Panc1 (cell line): ENCODE data around the gene OSBP2. TPM values are rescaled to one million over a fixed set of nuclear protein-coding genes. Genes with fewer than 3 reads are reported as not detected.

Source experiments
- ATAC-seq: fragments of 200-7000 bp; cut with Tn5 transposase; 2 replicates; pipeline ENCODE4 v1.9.1; 2020; ENCODE audit warnings: mild to moderate bottlenecking, moderate library complexity
- BruUV-seq: library from RNA; stranded (reverse); fragments of 400-500 nt; replicated peaks from 2 replicates; lab custom pipeline; 2021; lab: Mats Ljungman, UMichigan
- CTCF ChIA-PET: fragments of 300-600 bp; sonication (Branson Sonifier 250); formaldehyde crosslinking; loops from one replicate; lab custom pipeline; 2022; ENCODE audit warnings: antibody characterized with exemption; lab: Charles Lee
- POLR2A ChIA-PET: fragments of 300-600 bp; sonication (Branson Sonifier 250); formaldehyde crosslinking; loops from one replicate; lab custom pipeline; 2022; ENCODE audit warnings: antibody characterized with exemption; lab: Charles Lee
- DNase-seq: peaks from one replicate; pipeline ENCODE4 v3.0.0-alpha.2; 2010; ENCODE audit warnings: low read depth, low spot score
- H3K27ac ChIP-seq: 2 replicates; pipeline ENCODE4 v1.5.1; 2011; ENCODE audit warnings: mild to moderate bottlenecking, low read length, inconsistent platforms
- H3K27me3 ChIP-seq: fragments of 200-500 bp; sonication (Bioruptor generic); 2 replicates; pipeline ENCODE4 v1.6.0; 2014; ENCODE audit warnings: low read length, inconsistent platforms; ENCODE audit not compliant: control insufficient read depth, insufficient read depth
- H3K36me3 ChIP-seq: fragments of 200-500 bp; sonication (Bioruptor generic); 2 replicates; pipeline ENCODE4 v1.5.1; 2014; ENCODE audit warnings: inconsistent platforms, mild to moderate bottlenecking, low read length, moderate library complexity; ENCODE audit not compliant: control insufficient read depth, insufficient read depth
- H3K4me1 ChIP-seq: 2 replicates; pipeline ENCODE4 v1.5.1; 2011; ENCODE audit warnings: inconsistent platforms, mild to moderate bottlenecking, low read length, moderate library complexity; ENCODE audit not compliant: control insufficient read depth, insufficient read depth
- H3K4me3 ChIP-seq, 2 experiments: 2 replicates each; pipeline ENCODE4 v1.5.1; 2011 to 2012; ENCODE audit warnings: low read depth in 2 of 2, low read length in 2 of 2, mild to moderate bottlenecking in 2 of 2, inconsistent platforms in 1 of 2, moderate library complexity in 1 of 2
- H3K9me3 ChIP-seq: fragments of 200-500 bp; sonication (Bioruptor generic); 2 replicates; pipeline ENCODE4 v1.5.1; 2014; ENCODE audit warnings: low read depth, mild to moderate bottlenecking, inconsistent platforms, low read length, moderate library complexity; ENCODE audit not compliant: control insufficient read depth, insufficient read depth
- CTCF ChIP-seq: fragments of 450-650 bp; IDR thresholded peaks from 2 replicates; pipeline ENCODE4 v1.5.1; 2017; ENCODE audit warnings: mild to moderate bottlenecking
- POLR2AphosphoS5 ChIP-seq: IDR thresholded peaks from 2 replicates; pipeline ENCODE4 v1.6.1; 2012; ENCODE audit warnings: mild to moderate bottlenecking, low read depth, low read length, moderate library complexity
- REST ChIP-seq, 2 experiments: IDR thresholded peaks; 2 replicates each; pipeline ENCODE4 v1.6.1; 2011 to 2012; ENCODE audit warnings: low read depth in 2 of 2, control low read depth in 1 of 2, low read length in 1 of 2, mild to moderate bottlenecking in 1 of 2, moderate library complexity in 1 of 2; ENCODE audit not compliant: insufficient read depth in 1 of 2
- SIN3A ChIP-seq: IDR thresholded peaks from 2 replicates; pipeline ENCODE4 v1.6.1; 2012; ENCODE audit warnings: low read depth, mild to moderate bottlenecking, low read length, moderate library complexity, borderline replicate concordance; ENCODE audit not compliant: insufficient read depth
- TCF7L2 ChIP-seq: IDR thresholded peaks from 2 replicates; pipeline ENCODE4 v1.6.1; 2011; ENCODE audit warnings: mild to moderate bottlenecking, low read depth, low read length, inconsistent platforms
- in situ Hi-C: cut with HindIII; loops from 2 replicates; pipeline ENCODE4 v1.10.0; 2016; ENCODE audit warnings: low sequenced_read_pairs, low pct_unique_long_range_greater_than_20kb
- intact Hi-C: fragments of 100-400 bp; cut with micrococcal nuclease; formaldehyde crosslinking; loops from one replicate; pipeline ENCODE4 v1.10.0; 2022; ENCODE audit not compliant: unreplicated experiment
- total RNA-seq: library from RNA; stranded (reverse); gene quantifications from one replicate; pipeline ENCODE4 v1.2.1, GENCODE V29; 2021; ENCODE audit not compliant: unreplicated experiment

Gene OSBP2
- total RNA-seq, 1 experiment from 2014 or later, result 4.7 TPM

GRCh38 chr22:30861131-30861530, 166.5 kb downstream of the OSBP2 start:
- ATAC-seq, result no peak
- no TSS peak for BruUV-seq
- Histone ChIP-seq H3K9me3 (no peaks in the 10 kb centered on the region), H3K27me3 (no peaks in the 10 kb centered on the region), H3K4me3 (no peak overlapping the region), H3K27ac (no peak overlapping the region), H3K4me1 (no peaks in the 10 kb centered on the region), H3K36me3 (no peaks in the 10 kb centered on the region)
- intact Hi-C loops (no loop called here), in situ Hi-C loops (no loop called here)
- TF ChIP-seq REST (IDR thresholded peaks at IDR 0.05; ENCODE audit: insufficient read depth in 1 of 2, low read depth in 2 of 2, low read length in 1 of 2) (no peak), TCF7L2 (no peak), SIN3A (no peak), CTCF (no peak), POLR2AphosphoS5 (no peak)
- DNase-seq, result no peak
- ChIA-PET POLR2A (no interaction called here), CTCF (no interaction called here)

GRCh38 chr22:30861688-30862552, 167.2 kb downstream of the OSBP2 start:
- intact Hi-C loops, result no loop called here
- no peak for TF ChIP-seq TCF7L2
- no peak for TF ChIP-seq CTCF
- TF ChIP-seq POLR2AphosphoS5, result no peak
- no peak for TF ChIP-seq REST (IDR thresholded peaks at IDR 0.05; ENCODE audit: insufficient read depth in 1 of 2, low read depth in 2 of 2, low read length in 1 of 2)
- no peak for TF ChIP-seq SIN3A
- CTCF ChIA-PET, result no interaction called here

More at GRCh38 chr22:30861688-30862552, 167.2 kb downstream of the OSBP2 start:
- Histone ChIP-seq H3K9me3 (no peaks in the 10 kb centered on the region), H3K27ac (no peak overlapping the region), H3K4me3 (no peak overlapping the region), H3K4me1 (no peaks in the 10 kb centered on the region), H3K27me3 (no peaks in the 10 kb centered on the region), H3K36me3 (no peaks in the 10 kb centered on the region)
- no TSS peak for BruUV-seq
- DNase-seq (no peak), ATAC-seq (no peak)
- in situ Hi-C loops, result no loop called here
- POLR2A ChIA-PET, result no interaction called here
